LNCaP clone FGC (cell line): ENCODE results near the gene PARN.
A peak's percentile ranks its signal among the peaks of the same experiment; 100 is the strongest.

Source experiments
- DNase-seq: peaks from one replicate; pipeline ENCODE4 v3.0.0-alpha.2; 2011; ENCODE audit warnings: low read depth
- H3K4me3 ChIP-seq: 2 replicates; pipeline ENCODE4 v1.5.1; 2011; ENCODE audit warnings: mild to moderate bottlenecking, low read depth, low read length, control low read depth
- CTCF ChIP-seq: IDR thresholded peaks from 2 replicates; pipeline ENCODE4 v1.5.1; 2012; ENCODE audit warnings: mild to moderate bottlenecking; ENCODE audit not compliant: control insufficient read depth, insufficient read depth; ENCODE audit errors: extremely low read depth

The PARN gene

GRCh38 chr16:14572535-14572934, 57.5 kb downstream of the PARN start:
- H3K4me3 ChIP-seq: no peak overlapping the region
- no peak for DNase-seq
- TF ChIP-seq CTCF: no peak

DNA sequence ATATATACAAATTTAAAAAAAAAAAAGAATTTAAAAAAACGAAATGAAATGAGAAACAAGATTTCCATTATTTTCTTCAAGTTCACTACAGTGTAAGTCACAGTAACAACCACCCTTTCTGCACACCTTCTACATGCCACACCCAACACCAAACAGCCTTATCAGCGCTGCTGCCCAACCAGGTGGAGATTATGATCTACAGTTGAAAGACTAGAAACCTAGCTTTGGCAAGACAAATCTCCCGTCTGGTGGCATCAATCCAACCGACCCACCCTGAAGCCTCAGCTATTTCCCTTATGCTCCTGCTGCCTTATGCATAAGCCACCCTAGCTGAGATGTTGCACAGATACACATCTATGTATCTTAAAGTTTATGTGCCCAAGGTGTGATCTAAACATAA, 60.8 kb downstream of the PARN start:
- no peak overlapping the region for H3K4me3 ChIP-seq
- no peak for DNase-seq
- no peak for TF ChIP-seq CTCF

GRCh38 chr16:14566599-14566998, 63.5 kb downstream of the PARN start:
- no peak for TF ChIP-seq CTCF
- DNase-seq: no peak
- no peak overlapping the region for H3K4me3 ChIP-seq

- H3K4me3 ChIP-seq: no peak overlapping the region; the same call in 1 of the 2 replicates
- TF ChIP-seq CTCF: no peak
- no peak for DNase-seq
Observed at GRCh38 chr16:14565688-14566025, 64.4 kb downstream of the PARN start.

DNA sequence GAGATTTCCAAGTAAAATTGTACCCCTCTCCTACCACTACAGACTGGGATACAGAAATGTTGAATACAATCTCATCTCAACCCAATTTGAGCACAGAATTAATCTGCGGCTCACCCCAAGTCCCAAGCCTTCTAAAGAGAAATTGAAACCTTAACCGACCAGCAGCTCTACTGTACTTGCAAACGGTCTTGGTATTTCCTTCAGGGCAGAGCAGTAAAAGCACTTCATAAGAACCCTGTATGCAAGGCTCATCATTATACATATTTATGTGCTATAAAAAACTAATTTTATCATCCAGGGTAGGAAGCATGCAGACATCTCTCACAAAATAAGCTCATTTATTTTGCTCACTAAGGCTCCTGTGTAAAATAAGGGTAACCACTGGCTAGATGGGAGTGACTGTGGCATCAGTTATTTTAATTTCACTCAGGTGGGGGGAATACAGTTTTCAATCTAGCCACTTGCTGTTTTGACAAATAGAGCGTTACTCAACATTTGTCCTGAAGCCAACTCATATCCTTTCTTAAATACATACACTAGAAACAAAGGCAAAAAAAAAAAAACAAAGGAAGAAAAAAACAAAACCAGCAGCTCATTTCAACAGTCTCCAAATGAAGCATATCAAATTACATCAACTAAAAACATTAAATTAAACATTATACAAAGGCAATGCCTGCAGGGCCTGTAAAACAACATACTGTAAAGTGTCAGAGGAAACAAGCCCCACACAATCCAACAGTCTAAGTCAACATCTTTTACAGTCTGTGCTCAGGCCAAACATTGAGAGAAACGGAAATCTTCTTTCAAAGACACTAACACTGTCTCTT, 65.0 kb downstream of the PARN start:
- peak; percentile 96 for DNase-seq

GRCh38 chr16:14564323-14564722, 65.7 kb downstream of the PARN start:
- TF ChIP-seq CTCF: no peak
- H3K4me3 ChIP-seq: peak overlapping the region; percentile 28
- peak; percentile 65 for DNase-seq

More for the DNA sequence above, 65.0 kb downstream of the PARN start:
- H3K4me3 ChIP-seq: peak overlapping the region; percentile 28
- no peak for TF ChIP-seq CTCF
